Fibroblast of pulmonary artery (primary cell): ENCODE results near the gene CROCC2.

Experiments used
- DNase-seq: peaks from one replicate; pipeline ENCODE4 v3.0.0-alpha.2; 2010; ENCODE audit warnings: low read depth
- H3K4me3 ChIP-seq: replicated peaks from 2 replicates; pipeline ENCODE4 v1.5.1; 2011; ENCODE audit warnings: low read depth, mild to moderate bottlenecking, control low read depth, low read length, moderate library complexity
- TF ChIP-seq, protein P1 (sequence below): IDR thresholded peaks from 2 replicates; pipeline ENCODE4 v1.5.1; 2011; ENCODE audit warnings: mild to moderate bottlenecking, control low read depth, low read length, inconsistent platforms; ENCODE audit errors: missing control alignments

CROCC2 gene

DNA sequence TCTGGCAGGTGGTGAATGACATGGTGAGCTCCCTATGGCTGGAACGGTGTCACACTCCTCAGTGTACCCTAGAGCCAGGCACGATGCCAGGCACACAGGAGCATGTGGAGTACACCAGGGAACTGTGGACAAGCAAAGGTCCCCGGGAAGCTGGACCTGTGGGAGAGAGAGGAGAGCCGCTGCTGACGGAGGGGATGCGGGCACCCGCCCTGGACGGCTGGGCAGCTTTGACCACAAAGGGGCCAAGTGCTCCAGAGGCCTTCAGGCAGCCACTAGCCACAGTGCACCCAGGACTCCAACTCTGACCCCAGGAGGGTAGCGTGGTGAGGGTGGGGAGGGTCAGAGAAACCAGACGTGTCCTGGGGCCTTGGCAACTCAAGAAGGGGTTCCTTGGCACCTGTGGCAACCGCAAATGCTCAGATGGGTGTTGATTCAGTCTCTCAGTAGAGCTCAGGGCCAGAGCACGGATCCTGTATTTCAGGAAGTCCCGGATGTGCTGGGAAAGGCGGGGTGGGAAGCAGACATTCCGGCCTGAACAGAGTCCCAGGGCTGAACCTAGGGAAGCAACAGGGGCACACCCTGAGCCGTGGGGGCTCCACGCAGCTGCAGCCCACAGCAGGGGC lies 7.9 kb upstream of the CROCC2 start:
- no peak for DNase-seq

DNA sequence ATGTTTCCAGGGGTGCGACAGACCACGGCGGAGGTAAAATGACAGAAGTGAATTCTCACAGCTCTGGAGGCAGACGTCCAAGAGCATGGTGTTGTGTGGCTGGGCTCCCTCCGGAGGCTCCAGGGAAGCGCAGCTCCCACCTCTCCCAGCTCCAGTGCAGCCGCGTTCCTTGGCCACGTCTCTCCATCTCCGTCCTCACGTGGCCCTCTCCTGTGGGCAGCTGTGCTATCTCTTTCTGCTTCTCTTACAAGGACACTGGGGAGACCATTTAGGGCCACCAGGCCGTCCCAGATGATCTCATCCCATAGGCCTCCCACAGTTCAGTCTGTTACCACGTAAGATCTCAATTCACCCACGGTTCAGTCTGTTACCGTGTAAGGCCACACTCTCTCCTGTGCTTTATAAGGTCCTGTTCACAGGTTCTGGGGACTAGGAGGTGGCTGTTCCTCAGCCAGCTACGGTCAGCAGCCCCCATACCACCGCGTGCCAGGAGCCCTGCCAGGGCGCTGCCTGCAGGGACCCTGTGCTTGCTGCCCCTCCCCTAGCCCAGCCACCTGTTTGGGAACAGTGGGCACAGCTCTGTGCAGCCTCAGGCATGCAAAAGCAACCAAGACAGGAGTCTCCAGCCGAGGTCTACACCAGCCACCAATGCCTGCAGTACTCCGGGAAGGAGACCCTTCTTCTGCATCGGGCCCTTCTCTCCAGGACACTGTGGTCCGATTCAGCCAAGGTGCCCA lies 7.2 kb upstream of the CROCC2 start:
- TF ChIP-seq, protein P1, sequence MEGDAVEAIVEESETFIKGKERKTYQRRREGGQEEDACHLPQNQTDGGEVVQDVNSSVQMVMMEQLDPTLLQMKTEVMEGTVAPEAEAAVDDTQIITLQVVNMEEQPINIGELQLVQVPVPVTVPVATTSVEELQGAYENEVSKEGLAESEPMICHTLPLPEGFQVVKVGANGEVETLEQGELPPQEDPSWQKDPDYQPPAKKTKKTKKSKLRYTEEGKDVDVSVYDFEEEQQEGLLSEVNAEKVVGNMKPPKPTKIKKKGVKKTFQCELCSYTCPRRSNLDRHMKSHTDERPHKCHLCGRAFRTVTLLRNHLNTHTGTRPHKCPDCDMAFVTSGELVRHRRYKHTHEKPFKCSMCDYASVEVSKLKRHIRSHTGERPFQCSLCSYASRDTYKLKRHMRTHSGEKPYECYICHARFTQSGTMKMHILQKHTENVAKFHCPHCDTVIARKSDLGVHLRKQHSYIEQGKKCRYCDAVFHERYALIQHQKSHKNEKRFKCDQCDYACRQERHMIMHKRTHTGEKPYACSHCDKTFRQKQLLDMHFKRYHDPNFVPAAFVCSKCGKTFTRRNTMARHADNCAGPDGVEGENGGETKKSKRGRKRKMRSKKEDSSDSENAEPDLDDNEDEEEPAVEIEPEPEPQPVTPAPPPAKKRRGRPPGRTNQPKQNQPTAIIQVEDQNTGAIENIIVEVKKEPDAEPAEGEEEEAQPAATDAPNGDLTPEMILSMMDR: no peak
- H3K4me3 ChIP-seq: no peak overlapping the region
- DNase-seq: no peak

More for the DNA sequence above, 7.9 kb upstream of the CROCC2 start:
- TF ChIP-seq, protein P1: no peak
- no peak overlapping the region for H3K4me3 ChIP-seq

DNA sequence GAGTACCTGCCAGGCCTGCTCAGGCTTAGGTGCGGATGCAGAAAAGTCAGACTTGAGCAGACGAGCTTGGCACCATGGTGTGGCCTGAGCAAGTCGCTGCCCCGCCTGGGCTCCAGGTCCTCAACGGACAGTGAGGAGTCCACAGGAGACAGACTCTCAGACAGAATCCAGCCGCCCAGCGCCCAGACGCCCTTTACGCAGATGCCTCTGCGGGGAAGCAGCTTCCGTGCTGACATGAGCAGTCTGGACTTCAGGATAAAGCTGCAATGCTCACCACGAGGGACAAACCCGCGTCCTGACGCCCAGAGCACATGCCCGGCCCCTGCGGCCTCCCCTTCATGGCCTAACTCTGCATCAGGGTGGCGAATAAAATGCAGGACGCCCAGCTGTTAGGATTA lies 6.7 kb upstream of the CROCC2 start:
- H3K4me3 ChIP-seq: no peak overlapping the region
- DNase-seq: no peak
- TF ChIP-seq, protein P1: no peak

DNA sequence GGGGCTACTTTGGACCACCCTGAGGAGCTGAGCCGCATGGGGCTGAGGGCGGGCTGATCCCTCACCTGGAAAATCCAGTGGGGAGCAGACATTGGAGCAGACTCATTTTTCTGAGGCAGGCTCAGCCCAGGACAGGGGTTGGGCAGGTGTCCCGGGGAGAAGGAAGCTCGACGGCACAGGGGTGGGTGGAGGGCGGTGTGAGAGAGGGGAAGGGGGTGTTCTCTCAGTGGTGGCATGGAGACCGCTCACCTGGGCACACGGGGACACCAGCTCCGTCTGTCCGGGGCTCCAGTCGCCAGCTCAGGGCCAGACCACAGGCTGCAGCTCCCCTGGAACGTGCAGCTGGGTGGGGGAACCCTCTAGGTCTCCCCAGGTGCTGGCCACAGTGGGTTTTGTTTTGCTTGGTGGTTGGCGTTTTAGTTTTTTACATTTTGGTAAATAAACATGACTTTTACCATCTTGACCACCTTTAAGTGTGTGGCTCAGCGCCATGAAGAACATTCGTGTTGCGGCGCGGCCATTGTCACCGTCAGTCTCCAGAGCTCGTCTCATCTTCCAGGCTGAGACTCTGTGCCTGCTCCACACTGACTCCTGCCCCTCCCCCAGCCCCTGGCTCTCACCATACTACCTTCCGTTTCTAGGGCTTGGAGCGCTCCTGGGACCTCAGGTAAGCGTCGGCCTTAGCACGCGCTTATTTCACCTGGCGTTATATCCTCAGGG lies 5.8 kb upstream of the CROCC2 start:
- DNase-seq: no peak
- TF ChIP-seq, protein P1: no peak
- H3K4me3 ChIP-seq: no peak overlapping the region

DNA sequence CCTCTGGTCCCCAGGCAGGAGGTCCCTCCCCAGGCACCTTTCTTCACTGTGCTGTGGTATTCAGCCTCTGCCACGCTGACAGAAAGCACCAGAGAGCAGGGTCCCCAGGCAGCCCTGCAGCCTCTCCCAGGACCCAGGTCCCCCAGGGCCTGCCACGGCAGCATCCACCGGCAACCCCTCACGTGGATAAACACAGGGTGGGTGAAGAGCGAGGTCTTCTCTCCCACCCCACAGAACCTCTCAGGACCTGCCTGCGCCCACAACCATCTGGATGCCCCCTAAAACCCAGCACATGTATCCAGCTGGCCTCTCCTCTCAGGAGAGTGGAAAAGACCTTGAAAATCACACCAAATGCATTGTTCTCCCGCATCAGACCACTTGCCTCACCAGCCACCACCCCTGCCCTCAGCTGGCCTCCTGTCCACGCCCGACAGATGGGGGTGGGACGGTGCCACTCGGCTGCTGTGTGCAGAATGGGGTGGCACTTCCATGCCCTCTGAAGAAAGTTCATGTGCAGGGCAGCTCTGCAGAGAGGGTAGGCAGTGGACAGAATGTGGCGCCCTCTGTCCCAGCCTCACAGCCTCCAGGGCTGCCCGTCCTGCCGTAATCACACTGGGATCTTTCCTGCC lies 4.0 kb upstream of the CROCC2 start:
- no peak for DNase-seq
- TF ChIP-seq, protein P1: no peak
- no peak overlapping the region for H3K4me3 ChIP-seq

DNA sequence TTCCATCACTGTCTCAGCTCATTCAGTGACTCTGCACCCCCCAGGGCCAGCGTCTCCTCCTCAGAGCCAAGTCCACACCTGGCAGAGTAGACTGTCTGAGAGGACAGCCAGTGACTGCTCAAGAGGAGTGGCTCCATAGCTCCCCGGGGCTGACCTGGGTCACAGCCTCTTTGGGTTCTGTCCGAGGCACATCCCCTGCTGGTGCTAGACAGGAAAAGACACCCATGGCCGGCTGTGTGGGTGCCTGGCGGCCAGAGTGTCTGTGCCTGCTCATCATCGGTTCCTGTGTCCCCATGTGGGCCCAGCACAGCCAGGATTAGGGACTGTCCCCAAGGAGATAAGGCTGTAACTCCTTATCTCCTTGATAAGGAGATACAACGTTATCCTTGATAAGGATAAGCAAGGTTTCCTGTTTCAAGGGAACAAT lies 3.5 kb upstream of the CROCC2 start:
- no peak for DNase-seq
- no peak overlapping the region for H3K4me3 ChIP-seq
- TF ChIP-seq, protein P1: no peak
